ENCODE results near the gene SLC46A2. TPM values are rescaled to one million over a fixed set of nuclear protein-coding genes. Genes with fewer than 3 reads are reported as not detected.
A peak's percentile ranks its signal among the peaks of the same experiment; 100 is the strongest.

Gene SLC46A2
- total and polyA plus RNA-seq, 2 of the 13 experiments (the other 11 are each of a cell fraction or from before 2014, with no cell fraction given): not detected

GRCh38 chr9:112844771-112845542 is 45.7 kb downstream of the SLC46A2 start (continued):
- TF ChIP-seq, protein P1, sequence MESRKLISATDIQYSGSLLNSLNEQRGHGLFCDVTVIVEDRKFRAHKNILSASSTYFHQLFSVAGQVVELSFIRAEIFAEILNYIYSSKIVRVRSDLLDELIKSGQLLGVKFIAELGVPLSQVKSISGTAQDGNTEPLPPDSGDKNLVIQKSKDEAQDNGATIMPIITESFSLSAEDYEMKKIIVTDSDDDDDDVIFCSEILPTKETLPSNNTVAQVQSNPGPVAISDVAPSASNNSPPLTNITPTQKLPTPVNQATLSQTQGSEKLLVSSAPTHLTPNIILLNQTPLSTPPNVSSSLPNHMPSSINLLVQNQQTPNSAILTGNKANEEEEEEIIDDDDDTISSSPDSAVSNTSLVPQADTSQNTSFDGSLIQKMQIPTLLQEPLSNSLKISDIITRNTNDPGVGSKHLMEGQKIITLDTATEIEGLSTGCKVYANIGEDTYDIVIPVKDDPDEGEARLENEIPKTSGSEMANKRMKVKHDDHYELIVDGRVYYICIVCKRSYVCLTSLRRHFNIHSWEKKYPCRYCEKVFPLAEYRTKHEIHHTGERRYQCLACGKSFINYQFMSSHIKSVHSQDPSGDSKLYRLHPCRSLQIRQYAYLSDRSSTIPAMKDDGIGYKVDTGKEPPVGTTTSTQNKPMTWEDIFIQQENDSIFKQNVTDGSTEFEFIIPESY (CRISPR knock-in tag; IDR thresholded peaks at IDR 0.05): peak; percentile 75
- TF ChIP-seq BHLHE40 (IDR thresholded peaks at IDR 0.05; ENCODE audit: low read length) (no peak), MBNL3 (CRISPR knock-in tag; conservative IDR thresholded peaks at IDR 0.05) (no peak), KLF16 (CRISPR knock-in tag; IDR thresholded peaks at IDR 0.05) (peak in 1 of 2 experiments; percentile 23; a peak in 1 of 4 replicates), HNRNPLL (IDR thresholded peaks at IDR 0.05; ENCODE audit: low read depth, low read length, poor library complexity, severe bottlenecking) (no peak), ATAD3A (CRISPR knock-in tag; IDR thresholded peaks at IDR 0.05) (no peak), NR3C1 (CRISPR knock-in tag; IDR thresholded peaks at IDR 0.05) (no peak), E2F5 (CRISPR knock-in tag; conservative IDR thresholded peaks at IDR 0.05) (no peak), GFI1 (CRISPR knock-in tag; IDR thresholded peaks at IDR 0.05; ENCODE audit: borderline replicate concordance) (no peak), ARID5B (CRISPR knock-in tag; IDR thresholded peaks at IDR 0.05) (0 out of 2 replicates have a peak, but pooled peaks have one; percentile 25), MATR3 (CRISPR knock-in tag; IDR thresholded peaks at IDR 0.05) (no peak), NCOA2 (CRISPR knock-in tag; IDR thresholded peaks at IDR 0.05) (0 out of 2 replicates have a peak, but pooled peaks have one; percentile 26), GABPA (IDR thresholded peaks at IDR 0.05; ENCODE audit: low read depth, low read length) (no peak), GABPA (CRISPR knock-in tag; IDR thresholded peaks at IDR 0.05; ENCODE audit: low read depth) (peak; percentile 64)
- TF ChIP-seq, protein P2, sequence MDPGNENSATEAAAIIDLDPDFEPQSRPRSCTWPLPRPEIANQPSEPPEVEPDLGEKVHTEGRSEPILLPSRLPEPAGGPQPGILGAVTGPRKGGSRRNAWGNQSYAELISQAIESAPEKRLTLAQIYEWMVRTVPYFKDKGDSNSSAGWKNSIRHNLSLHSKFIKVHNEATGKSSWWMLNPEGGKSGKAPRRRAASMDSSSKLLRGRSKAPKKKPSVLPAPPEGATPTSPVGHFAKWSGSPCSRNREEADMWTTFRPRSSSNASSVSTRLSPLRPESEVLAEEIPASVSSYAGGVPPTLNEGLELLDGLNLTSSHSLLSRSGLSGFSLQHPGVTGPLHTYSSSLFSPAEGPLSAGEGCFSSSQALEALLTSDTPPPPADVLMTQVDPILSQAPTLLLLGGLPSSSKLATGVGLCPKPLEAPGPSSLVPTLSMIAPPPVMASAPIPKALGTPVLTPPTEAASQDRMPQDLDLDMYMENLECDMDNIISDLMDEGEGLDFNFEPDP (CRISPR knock-in tag; conservative IDR thresholded peaks at IDR 0.05): no peak
- TF ChIP-seq, protein P3, sequence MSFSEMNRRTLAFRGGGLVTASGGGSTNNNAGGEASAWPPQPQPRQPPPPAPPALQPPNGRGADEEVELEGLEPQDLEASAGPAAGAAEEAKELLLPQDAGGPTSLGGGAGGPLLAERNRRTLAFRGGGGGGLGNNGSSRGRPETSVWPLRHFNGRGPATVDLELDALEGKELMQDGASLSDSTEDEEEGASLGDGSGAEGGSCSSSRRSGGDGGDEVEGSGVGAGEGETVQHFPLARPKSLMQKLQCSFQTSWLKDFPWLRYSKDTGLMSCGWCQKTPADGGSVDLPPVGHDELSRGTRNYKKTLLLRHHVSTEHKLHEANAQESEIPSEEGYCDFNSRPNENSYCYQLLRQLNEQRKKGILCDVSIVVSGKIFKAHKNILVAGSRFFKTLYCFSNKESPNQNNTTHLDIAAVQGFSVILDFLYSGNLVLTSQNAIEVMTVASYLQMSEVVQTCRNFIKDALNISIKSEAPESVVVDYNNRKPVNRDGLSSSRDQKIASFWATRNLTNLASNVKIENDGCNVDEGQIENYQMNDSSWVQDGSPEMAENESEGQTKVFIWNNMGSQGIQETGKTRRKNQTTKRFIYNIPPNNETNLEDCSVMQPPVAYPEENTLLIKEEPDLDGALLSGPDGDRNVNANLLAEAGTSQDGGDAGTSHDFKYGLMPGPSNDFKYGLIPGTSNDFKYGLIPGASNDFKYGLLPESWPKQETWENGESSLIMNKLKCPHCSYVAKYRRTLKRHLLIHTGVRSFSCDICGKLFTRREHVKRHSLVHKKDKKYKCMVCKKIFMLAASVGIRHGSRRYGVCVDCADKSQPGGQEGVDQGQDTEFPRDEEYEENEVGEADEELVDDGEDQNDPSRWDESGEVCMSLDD (CRISPR knock-in tag; IDR thresholded peaks at IDR 0.05; ENCODE audit: borderline replicate concordance): no peak
